Stimulated activated CD8-positive, alpha-beta memory T cell treated with anti-CD3 and anti-CD28 coated beads, Interleukin-12 subunit alpha, Interleukin-12 subunit beta, amount 100 ng/mL, for 24 hours (primary cell): ENCODE data around the gene RAD52.
"Not testable (repeated sequence)": the region's sequence is repeated elsewhere in the genome, so short reads cannot be mapped to it uniquely, and the experiment has no call there.

ENCODE experiments used
- DNase-seq: peaks from one replicate; pipeline ENCODE4 v3.0.0-alpha.2; 2020; ENCODE audit errors: extremely low read depth

The RAD52 gene

GRCh38 chr12:967641-968040 lies 18.1 kb upstream of the RAD52 start:
- no peak for DNase-seq

GRCh38 chr12:966724-967123 lies 17.2 kb upstream of the RAD52 start:
- DNase-seq = no peak

DNA sequence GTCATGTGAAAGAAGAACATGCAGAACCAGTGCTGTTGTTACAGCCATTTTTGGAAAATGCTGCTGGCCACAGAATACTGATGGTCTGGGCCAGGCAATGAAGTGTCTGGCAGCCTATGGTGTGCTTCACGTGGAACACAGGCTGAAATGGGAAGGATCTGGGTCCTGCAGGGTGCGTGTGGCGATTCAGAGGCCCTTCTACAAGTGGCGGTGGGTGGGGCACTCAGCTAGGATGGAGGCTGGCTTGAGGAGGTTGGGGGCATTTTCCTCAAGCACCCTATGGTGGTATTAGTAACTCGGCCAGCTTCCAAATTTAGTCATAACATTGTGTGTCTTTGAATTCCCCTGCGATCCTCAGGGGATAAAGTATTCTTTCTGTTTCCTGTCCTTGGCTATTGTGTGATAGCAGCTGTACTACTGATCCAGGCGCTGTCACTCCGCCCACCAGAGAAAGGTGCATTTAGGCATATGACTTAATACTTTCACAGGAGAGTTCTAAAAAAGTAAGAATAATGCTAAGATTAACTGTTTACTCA lies 9.2 kb upstream of the RAD52 start:
- DNase-seq = no peak

DNA sequence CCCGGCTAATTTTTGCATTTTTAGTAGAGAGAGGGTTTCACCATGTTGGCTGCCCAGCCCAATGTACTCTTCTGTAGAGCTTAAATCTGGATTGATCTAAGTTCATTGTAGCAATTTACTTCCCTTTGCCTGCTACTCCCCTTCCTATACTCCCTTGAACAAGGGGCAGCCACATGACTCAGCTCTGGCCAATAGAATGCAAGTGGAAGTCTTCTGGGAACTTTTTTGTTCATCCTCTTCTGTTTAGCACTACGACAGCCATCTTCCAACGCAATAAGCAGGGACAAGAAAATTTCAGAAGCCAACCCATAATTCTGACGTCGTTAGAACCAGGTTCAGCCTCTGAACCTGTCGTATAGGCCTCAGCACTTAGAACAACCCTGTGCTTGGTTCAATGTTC lies 6.4 kb upstream of the RAD52 start:
- DNase-seq = no peak

- no peak for DNase-seq
Observed at GRCh38 chr12:954741-955140, 5.2 kb upstream of the RAD52 start.

- no peak for DNase-seq
Observed at GRCh38 chr12:953776-954175, 4.3 kb upstream of the RAD52 start.

DNA sequence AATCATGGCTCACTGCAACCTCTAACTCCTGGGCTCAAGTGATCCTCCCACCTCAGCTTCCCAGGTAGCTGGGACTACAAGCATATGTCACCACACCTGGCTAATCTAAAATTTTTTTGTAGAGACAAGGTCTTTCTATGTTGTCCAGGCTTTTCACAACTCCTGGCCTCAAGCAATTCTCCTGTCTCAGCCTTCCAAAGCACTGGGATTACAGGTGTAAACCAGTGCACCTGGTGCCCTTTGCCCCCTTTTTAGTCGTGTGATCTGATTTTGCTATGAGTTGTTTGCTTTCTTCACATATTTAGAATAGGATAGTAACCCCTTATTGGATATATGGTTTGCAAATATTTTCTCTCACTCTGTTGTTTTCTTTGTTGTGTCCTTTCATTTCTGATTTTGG lies 1.7 kb upstream of the RAD52 start:
- no peak for DNase-seq

GRCh38 chr12:948238-948637 lies 1.3 kb downstream of the RAD52 start:
- DNase-seq = no peak

DNA sequence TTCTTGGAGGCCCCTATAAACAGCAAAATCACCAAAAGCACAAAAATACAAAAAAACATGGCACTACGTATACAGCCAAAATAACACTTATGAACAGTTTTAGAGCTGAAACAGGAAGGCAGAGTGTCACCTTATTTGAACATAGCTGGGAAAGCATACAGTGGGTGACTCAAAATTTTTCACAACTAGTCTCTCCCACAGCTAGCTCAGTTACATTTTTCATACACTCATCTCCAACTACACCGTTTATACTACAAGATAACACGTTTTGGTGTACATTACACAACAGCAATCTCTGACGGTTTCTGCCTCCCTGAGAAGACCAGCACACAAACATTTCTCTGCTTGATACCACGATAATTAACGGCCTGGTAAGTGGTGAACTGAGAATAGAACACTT lies 2.9 kb downstream of the RAD52 start:
- DNase-seq = no peak

- DNase-seq = no peak
Observed at GRCh38 chr12:946212-946611, 3.3 kb downstream of the RAD52 start.

DNA sequence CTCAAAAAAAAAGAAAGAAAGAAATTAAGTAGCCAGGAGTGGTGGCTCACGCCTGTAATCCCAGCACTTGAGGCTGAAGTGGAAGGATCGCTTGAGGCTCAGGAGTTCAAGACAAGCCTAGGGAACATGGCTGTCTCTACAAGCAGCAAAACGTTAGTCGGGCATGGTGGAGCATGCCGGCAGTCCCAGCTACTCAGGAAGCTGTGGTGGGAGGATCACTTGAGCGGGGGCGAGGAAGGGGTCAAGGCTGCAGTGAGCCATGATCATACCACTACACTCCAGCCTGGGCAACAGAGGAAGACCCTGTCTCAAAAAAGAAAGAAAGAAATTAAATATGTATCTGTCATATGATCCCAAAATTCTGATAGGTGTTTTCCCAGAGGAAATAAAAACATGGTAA lies 5.3 kb downstream of the RAD52 start:
- no peak for DNase-seq

DNA sequence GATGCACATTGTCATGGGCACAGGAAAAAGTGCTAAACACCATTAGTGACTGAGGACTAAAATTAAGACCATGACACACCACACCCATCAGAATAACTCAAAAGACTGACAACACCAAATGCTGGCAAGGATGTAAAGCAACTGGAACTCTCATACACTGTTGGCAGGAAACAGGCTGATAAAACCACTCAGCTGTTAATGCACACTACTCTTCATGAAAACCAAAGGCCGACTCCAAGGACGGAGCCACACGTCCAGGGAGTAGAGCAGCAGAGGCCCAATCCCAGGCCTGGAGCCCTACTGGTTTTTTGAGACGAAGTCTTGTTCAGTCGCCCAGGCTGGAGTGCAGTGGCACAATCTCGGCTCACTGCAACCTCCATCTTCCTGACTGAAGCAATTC lies 6.4 kb downstream of the RAD52 start:
- DNase-seq = no peak

GRCh38 chr12:938810-939209 lies 10.7 kb downstream of the RAD52 start:
- no peak for DNase-seq

- DNase-seq = no peak
Observed at GRCh38 chr12:936377-937345, 12.8 kb downstream of the RAD52 start.

DNA sequence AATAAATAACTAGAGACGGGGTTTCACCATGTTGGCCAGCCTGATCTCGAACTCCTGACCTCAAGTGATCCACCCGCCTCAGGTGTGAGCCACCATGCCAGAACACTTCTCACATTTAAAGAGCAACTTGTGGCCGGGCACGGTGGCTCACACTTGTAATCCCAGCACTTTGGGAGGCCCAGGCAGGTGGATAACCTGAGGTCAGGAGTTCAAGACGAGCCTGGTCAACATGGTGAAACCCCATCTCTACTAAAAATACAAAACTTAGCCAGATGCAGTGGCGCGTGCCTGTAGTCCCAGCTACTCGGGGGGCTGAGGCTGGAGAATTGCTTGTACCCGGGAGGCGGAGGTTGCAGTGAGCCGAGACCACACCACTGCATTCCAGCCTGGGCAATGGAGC lies 13.6 kb downstream of the RAD52 start:
- DNase-seq = not testable (repeated sequence)

DNA sequence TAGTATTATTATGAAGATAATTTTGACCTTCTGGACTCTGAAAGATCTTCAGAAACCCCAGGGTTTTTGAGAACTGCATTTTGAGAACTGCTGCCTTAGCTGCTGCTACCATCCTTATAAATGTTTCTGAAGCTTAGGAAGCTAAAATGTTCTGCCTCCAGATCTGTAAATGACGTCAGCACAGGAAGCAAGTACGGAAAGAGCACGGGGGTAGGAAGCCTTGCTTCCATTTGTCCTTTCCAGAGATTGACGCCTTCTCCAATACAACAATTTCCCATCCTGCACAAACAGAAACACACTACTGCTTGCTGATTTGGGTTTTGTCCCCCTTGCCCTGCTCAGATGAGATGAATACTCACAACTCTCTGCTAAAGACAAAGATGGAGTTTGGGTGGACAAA lies 17.9 kb downstream of the RAD52 start:
- DNase-seq = no peak

DNA sequence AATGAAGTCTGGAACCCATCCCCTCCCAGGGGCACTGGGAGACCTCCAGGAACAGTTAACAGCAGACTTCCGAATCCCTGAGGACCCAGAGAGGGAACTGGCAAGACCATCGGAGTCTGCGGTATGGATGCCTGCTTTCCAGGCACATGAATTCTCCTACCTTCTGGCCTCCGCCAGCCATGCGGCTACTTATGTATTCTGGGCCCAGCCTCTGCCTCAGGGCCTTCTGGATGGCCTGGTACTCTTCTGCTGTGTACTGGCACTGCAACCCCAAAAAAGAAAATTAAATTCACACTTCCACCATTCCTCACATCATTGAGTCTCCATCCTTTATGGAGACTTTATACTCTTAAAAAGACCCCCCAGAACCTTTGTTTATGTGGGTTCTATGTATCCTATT lies 18.4 kb downstream of the RAD52 start:
- DNase-seq = no peak

DNA sequence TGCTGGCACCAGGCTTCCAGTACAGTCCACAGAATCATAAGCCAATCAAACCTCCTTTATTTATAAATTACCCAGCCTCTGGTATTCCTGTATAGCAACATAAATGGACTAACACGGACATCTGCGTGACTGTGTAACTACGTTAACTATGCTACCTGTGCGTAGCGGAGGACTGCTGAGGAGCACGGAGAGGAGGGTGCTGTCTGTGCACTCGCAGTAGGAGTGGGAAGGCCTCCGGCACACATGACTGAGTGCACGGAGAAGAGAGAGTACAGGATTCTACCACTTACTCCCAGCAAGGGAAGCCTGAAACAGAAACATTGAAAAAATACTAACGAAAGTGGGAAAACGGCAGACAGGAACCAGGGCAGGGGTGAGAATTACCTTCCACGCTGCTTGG lies 22.9 kb downstream of the RAD52 start:
- no peak for DNase-seq

DNA sequence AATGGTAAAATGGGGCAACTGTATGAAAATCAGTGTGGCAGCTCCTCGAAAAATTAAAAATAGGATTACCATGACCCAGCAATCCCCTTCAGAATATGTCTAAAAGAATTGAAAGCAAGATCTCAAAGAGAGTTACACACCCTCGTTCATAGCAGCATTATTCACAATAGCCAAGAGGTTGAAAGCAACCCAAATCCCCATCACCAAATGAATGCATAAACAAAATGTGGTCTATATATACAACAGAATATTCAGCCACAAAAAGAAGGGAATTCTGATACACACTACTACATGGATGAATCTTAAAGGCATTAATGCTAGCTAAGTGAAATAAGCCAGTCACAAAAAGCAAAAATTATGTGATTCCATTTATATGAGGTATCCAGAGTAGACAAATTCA lies 27.2 kb downstream of the RAD52 start:
- DNase-seq = no peak

DNA sequence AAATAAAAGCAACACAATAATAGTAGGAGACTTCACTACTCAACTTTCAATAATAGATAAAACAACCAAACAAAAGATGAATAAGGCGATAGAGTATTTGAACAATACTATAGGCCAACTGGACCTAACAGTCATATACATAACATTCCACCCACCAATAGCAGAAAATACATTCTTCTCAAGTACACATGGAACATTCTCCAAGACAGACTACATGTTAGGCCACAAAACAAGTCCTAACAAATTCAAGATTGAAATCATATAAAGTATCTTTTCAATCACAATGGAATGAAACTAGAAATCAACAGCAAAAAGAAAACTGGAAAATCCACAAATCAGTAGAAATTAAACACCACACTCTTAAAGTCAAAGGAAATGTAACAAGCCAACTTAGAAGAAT lies 28.8 kb downstream of the RAD52 start:
- no peak for DNase-seq

DNA sequence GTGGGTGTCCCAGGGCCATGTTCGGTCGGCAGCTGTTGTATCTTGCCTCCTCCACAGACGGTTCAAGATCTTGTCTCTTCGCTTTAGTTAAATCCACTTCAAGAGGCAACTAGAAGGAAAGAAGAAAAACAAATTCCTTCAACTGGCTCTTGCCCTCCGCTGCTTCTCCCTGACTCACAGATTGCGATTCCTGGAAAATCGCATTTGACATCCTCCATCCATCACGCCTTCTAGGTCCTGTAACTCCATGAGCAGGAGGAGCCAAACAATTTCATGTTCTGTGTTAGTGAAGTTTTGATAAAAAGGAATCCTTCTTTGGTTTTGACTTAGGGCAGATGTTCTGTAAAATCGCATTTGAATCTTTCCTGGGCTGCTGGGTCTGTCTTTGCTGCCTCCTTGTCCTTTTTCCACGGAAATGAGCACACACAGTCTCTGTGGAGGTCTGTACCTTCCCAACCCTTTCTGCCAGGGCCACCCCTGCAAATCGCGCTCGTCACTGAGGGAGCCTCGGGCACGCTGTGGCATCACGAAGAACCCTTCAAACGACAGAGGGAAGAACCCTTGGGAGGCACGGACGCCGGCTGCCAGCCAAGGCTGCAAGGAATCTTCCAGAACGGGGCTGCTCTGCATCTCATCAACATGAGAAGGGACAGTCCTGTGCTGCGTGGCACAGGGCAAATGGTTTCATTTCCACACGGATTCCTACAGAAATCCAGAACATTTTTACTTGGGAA lies 32.6 kb downstream of the RAD52 start:
- no peak for DNase-seq

DNA sequence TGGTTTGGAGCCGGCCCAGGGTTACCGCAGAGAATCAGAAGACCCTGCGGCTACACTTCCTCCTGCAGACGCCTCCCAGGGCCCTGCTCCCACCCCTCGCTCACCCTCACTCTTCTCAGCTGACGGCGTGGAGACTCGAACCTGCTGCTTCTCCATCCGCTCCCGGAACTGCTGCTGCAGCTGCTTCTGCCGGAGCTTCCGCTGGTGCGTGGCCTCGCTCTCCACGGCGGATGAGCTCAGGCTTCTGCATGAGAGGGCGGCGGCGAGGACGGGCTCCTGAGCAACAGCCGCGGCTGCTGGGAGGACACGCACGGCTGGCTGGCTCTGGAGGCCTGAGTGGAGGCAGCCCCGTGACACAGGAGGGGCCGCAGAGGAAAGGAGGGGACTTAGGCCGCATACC lies 33.3 kb downstream of the RAD52 start:
- no peak for DNase-seq

- no peak for DNase-seq
Observed at GRCh38 chr12:915090-915489, 34.4 kb downstream of the RAD52 start.
